Stimulated activated CD4-positive, alpha-beta T cell treated with anti-CD3 and anti-CD28 coated beads, Interleukin-2, amount 100 ng/mL, for 48 hours (primary cell): ENCODE results near the gene S100A2.
"Not testable (repeated sequence)": the region's sequence is repeated elsewhere in the genome, so short reads cannot be mapped to it uniquely, and the experiment has no call there.

Experiments
- DNase-seq, 2 donors: peaks; one replicate each; pipeline ENCODE4 v3.0.0-alpha.2; 2020

The S100A2 gene

GRCh38 chr1:153562021-153562420 is 3.6 kb downstream of the S100A2 start:
- DNase-seq, result not testable (repeated sequence)

GRCh38 chr1:153561466-153561985 is 4.1 kb downstream of the S100A2 start:
- no peak for DNase-seq

- no peak for DNase-seq
Measured at GRCh38 chr1:153560771-153561465, 4.7 kb downstream of the S100A2 start.

GRCh38 chr1:153560241-153560640 is 5.4 kb downstream of the S100A2 start:
- DNase-seq, result no peak

GRCh38 chr1:153557877-153558276 is 7.8 kb downstream of the S100A2 start:
- DNase-seq, result no peak

- DNase-seq, result no peak
Measured at GRCh38 chr1:153556348-153556747, 9.3 kb downstream of the S100A2 start.

- no peak for DNase-seq
Measured at GRCh38 chr1:153553830-153554541, 11.7 kb downstream of the S100A2 start.

- no peak for DNase-seq
Measured at GRCh38 chr1:153553096-153553495, 12.5 kb downstream of the S100A2 start.

- DNase-seq, result no peak
Measured at GRCh38 chr1:153552335-153552734, 13.3 kb downstream of the S100A2 start.

- DNase-seq, result no peak
Measured at GRCh38 chr1:153550827-153551500, 14.7 kb downstream of the S100A2 start.

GRCh38 chr1:153550398-153550758 is 15.3 kb downstream of the S100A2 start:
- no peak for DNase-seq

- DNase-seq, result no peak
Measured at GRCh38 chr1:153549741-153550397, 15.8 kb downstream of the S100A2 start.

- DNase-seq, result no peak
Measured at GRCh38 chr1:153548722-153549688, 16.6 kb downstream of the S100A2 start, which contains the start of gene S100A3. Gene S100A3 (minus strand): TSS chr1:153549258. CDS start chr1:153548485, 773 bp downstream.

- DNase-seq, result no peak
Measured at GRCh38 chr1:153547560-153548551, 17.8 kb downstream of the S100A2 start.

GRCh38 chr1:153546796-153547559 is 18.7 kb downstream of the S100A2 start:
- no peak for DNase-seq

GRCh38 chr1:153546371-153546770 is 19.3 kb downstream of the S100A2 start:
- DNase-seq, result no peak

GRCh38 chr1:153545067-153546055 is 20.3 kb downstream of the S100A2 start, which contains the start of gene S100A4:
Gene S100A4 (minus strand): TSS chr1:153545806. CDS start chr1:153544794, 1,012 bp downstream.
- peak; percentile 86 to 91 for DNase-seq

GRCh38 chr1:153544453-153545066 is 21.1 kb downstream of the S100A2 start:
- no peak for DNase-seq
